ENCODE measurements around the gene NECAB3. TPM values are rescaled to one million over a fixed set of nuclear protein-coding genes. Genes with fewer than 3 reads are reported as not detected.
"Not testable (repeated sequence)": the region's sequence is repeated elsewhere in the genome, so short reads cannot be mapped to it uniquely, and the experiment has no call there.

Gene NECAB3
- total and polyA plus RNA-seq, 4 donors: 27.5 to 42.7 (median 33.6) TPM

- WGBS (ENCODE audit: insufficient coverage): 67% methylated on average over 2 of the region's 10 CpGs
- no peaks in the 10 kb centered on the region for H3K27me3 ChIP-seq (ENCODE audit: control insufficient read depth, insufficient read depth, low read length)
- H3K4me1 ChIP-seq (ENCODE audit: control insufficient read depth, insufficient read depth, low read length): peaks cover 13% of the 10 kb centered on the region
- H3K9me3 ChIP-seq (ENCODE audit: control insufficient read depth, insufficient read depth, low read length): no peaks in the 10 kb centered on the region
- peak in 2 of 6 donors; percentile 24 to 25 for DNase-seq (ENCODE audit: low read depth in 4 of 6, low spot score in 6 of 6)
- H3K36me3 ChIP-seq (ENCODE audit: control insufficient read depth, insufficient read depth, low read length): peaks cover 27% of the 10 kb centered on the region
- H3K27ac ChIP-seq (ENCODE audit: low read depth, low read length): no peak overlapping the region
- no peak overlapping the region for H3K4me3 ChIP-seq (ENCODE audit: low read depth, low read length)
Measured at GRCh38 chr20:33650753-33651561, 23.3 kb downstream of the NECAB3 start.

- no peak for DNase-seq (ENCODE audit: low read depth in 4 of 6, low spot score in 6 of 6)
- no peak overlapping the region for H3K27ac ChIP-seq (ENCODE audit: low read depth, low read length)
- peaks cover 27% of the 10 kb centered on the region for H3K36me3 ChIP-seq (ENCODE audit: control insufficient read depth, insufficient read depth, low read length)
- H3K4me3 ChIP-seq (ENCODE audit: low read depth, low read length): no peak overlapping the region
- no peaks in the 10 kb centered on the region for H3K27me3 ChIP-seq (ENCODE audit: control insufficient read depth, insufficient read depth, low read length)
- WGBS (ENCODE audit: insufficient coverage): 80% methylated on average over 2 of the region's 11 CpGs
- no peaks in the 10 kb centered on the region for H3K9me3 ChIP-seq (ENCODE audit: control insufficient read depth, insufficient read depth, low read length)
- H3K4me1 ChIP-seq (ENCODE audit: control insufficient read depth, insufficient read depth, low read length): peaks cover 13% of the 10 kb centered on the region
Measured at GRCh38 chr20:33650111-33650752, 24.0 kb downstream of the NECAB3 start.

- H3K27ac ChIP-seq (ENCODE audit: low read depth, low read length): no peak overlapping the region
- 47% methylated on average over 17 of the region's 19 CpGs for WGBS (ENCODE audit: insufficient coverage)
- no peaks in the 10 kb centered on the region for H3K9me3 ChIP-seq (ENCODE audit: control insufficient read depth, insufficient read depth, low read length)
- no peak overlapping the region for H3K4me3 ChIP-seq (ENCODE audit: low read depth, low read length)
- peak in 2 of 6 donors; percentile 41 to 73 for DNase-seq (ENCODE audit: low read depth in 4 of 6, low spot score in 6 of 6)
- peaks cover 13% of the 10 kb centered on the region for H3K4me1 ChIP-seq (ENCODE audit: control insufficient read depth, insufficient read depth, low read length)
- H3K36me3 ChIP-seq (ENCODE audit: control insufficient read depth, insufficient read depth, low read length): peaks cover 36% of the 10 kb centered on the region
- H3K27me3 ChIP-seq (ENCODE audit: control insufficient read depth, insufficient read depth, low read length): no peaks in the 10 kb centered on the region
Measured at GRCh38 chr20:33649201-33649681, 25.0 kb downstream of the NECAB3 start.

GRCh38 chr20:33648396-33649004 lies 25.7 kb downstream of the NECAB3 start:
- H3K4me1 ChIP-seq (ENCODE audit: control insufficient read depth, insufficient read depth, low read length): peaks cover 11% of the 10 kb centered on the region
- WGBS (ENCODE audit: insufficient coverage): 89% methylated on average over 7 of the region's 14 CpGs
- no peaks in the 10 kb centered on the region for H3K9me3 ChIP-seq (ENCODE audit: control insufficient read depth, insufficient read depth, low read length)
- no peaks in the 10 kb centered on the region for H3K27me3 ChIP-seq (ENCODE audit: control insufficient read depth, insufficient read depth, low read length)
- H3K27ac ChIP-seq (ENCODE audit: low read depth, low read length): no peak overlapping the region
- DNase-seq (ENCODE audit: low read depth in 4 of 6, low spot score in 6 of 6): peak in 1 of 6 donors; percentile 1
- H3K36me3 ChIP-seq (ENCODE audit: control insufficient read depth, insufficient read depth, low read length): peaks cover 41% of the 10 kb centered on the region
- no peak overlapping the region for H3K4me3 ChIP-seq (ENCODE audit: low read depth, low read length)

- 86% methylated on average over 10 of the region's 11 CpGs for WGBS (ENCODE audit: insufficient coverage)
- Histone ChIP-seq H3K4me1 (ENCODE audit: control insufficient read depth, insufficient read depth, low read length) (peaks cover 6% of the 10 kb centered on the region), H3K27ac (ENCODE audit: low read depth, low read length) (no peak overlapping the region), H3K4me3 (ENCODE audit: low read depth, low read length) (no peak overlapping the region), H3K27me3 (ENCODE audit: control insufficient read depth, insufficient read depth, low read length) (no peaks in the 10 kb centered on the region), H3K36me3 (ENCODE audit: control insufficient read depth, insufficient read depth, low read length) (peaks cover 43% of the 10 kb centered on the region), H3K9me3 (ENCODE audit: control insufficient read depth, insufficient read depth, low read length) (no peaks in the 10 kb centered on the region)
- DNase-seq (ENCODE audit: low read depth in 4 of 6, low spot score in 6 of 6): peak in 1 of 6 donors; percentile 47
Measured at GRCh38 chr20:33647603-33648395, 26.4 kb downstream of the NECAB3 start.

- H3K27me3 ChIP-seq (ENCODE audit: control insufficient read depth, insufficient read depth, low read length); DNase-seq (ENCODE audit: low read depth in 4 of 6, low spot score in 6 of 6); H3K4me1 ChIP-seq (ENCODE audit: control insufficient read depth, insufficient read depth, low read length); H3K4me3 ChIP-seq (ENCODE audit: low read depth, low read length); H3K27ac ChIP-seq (ENCODE audit: low read depth, low read length); H3K9me3 ChIP-seq (ENCODE audit: control insufficient read depth, insufficient read depth, low read length): not testable (repeated sequence)
- peaks cover 48% of the 10 kb centered on the region for H3K36me3 ChIP-seq (ENCODE audit: control insufficient read depth, insufficient read depth, low read length)
- WGBS (ENCODE audit: insufficient coverage): 78% methylated on average over 6 of the region's 14 CpGs
Measured at GRCh38 chr20:33646959-33647602, 27.1 kb downstream of the NECAB3 start.

GRCh38 chr20:33646191-33646590 lies 28.0 kb downstream of the NECAB3 start:
- Histone ChIP-seq H3K36me3 (ENCODE audit: control insufficient read depth, insufficient read depth, low read length) (peaks cover 55% of the 10 kb centered on the region), H3K4me3 (ENCODE audit: low read depth, low read length) (no peak overlapping the region), H3K27me3 (ENCODE audit: control insufficient read depth, insufficient read depth, low read length) (no peaks in the 10 kb centered on the region), H3K9me3 (ENCODE audit: control insufficient read depth, insufficient read depth, low read length) (no peaks in the 10 kb centered on the region), H3K4me1 (ENCODE audit: control insufficient read depth, insufficient read depth, low read length) (peaks cover 6% of the 10 kb centered on the region), H3K27ac (ENCODE audit: low read depth, low read length) (no peak overlapping the region)
- 91% methylated on average over 3 of the region's 5 CpGs for WGBS (ENCODE audit: insufficient coverage)
- DNase-seq (ENCODE audit: low read depth in 4 of 6, low spot score in 6 of 6): no peak

- Histone ChIP-seq H3K9me3 (ENCODE audit: control insufficient read depth, insufficient read depth, low read length) (no peaks in the 10 kb centered on the region), H3K4me3 (ENCODE audit: low read depth, low read length) (no peak overlapping the region), H3K4me1 (ENCODE audit: control insufficient read depth, insufficient read depth, low read length) (peaks cover 6% of the 10 kb centered on the region), H3K27ac (ENCODE audit: low read depth, low read length) (no peak overlapping the region), H3K36me3 (ENCODE audit: control insufficient read depth, insufficient read depth, low read length) (peaks cover 61% of the 10 kb centered on the region), H3K27me3 (ENCODE audit: control insufficient read depth, insufficient read depth, low read length) (no peaks in the 10 kb centered on the region)
- WGBS (ENCODE audit: insufficient coverage): 88% methylated on average over 2 of the region's 2 CpGs
- DNase-seq (ENCODE audit: low read depth in 4 of 6, low spot score in 6 of 6): no peak
Measured at GRCh38 chr20:33645396-33645795, 28.8 kb downstream of the NECAB3 start.

GRCh38 chr20:33645072-33645358 lies 29.2 kb downstream of the NECAB3 start:
- Histone ChIP-seq H3K36me3 (ENCODE audit: control insufficient read depth, insufficient read depth, low read length) (peaks cover 61% of the 10 kb centered on the region), H3K27me3 (ENCODE audit: control insufficient read depth, insufficient read depth, low read length) (no peaks in the 10 kb centered on the region), H3K4me3 (ENCODE audit: low read depth, low read length) (no peak overlapping the region), H3K4me1 (ENCODE audit: control insufficient read depth, insufficient read depth, low read length) (peaks cover 6% of the 10 kb centered on the region), H3K9me3 (ENCODE audit: control insufficient read depth, insufficient read depth, low read length) (no peaks in the 10 kb centered on the region), H3K27ac (ENCODE audit: low read depth, low read length) (no peak overlapping the region)
- DNase-seq (ENCODE audit: low read depth in 4 of 6, low spot score in 6 of 6): no peak
- WGBS (ENCODE audit: insufficient coverage): 65% methylated on average over 4 of the region's 4 CpGs

Data from spinal cord (tissue), 10 donors.